HG02642 (cell line): Measurements from ENCODE around the gene HCK.

Experiments
- ATAC-seq: cut with Tn5 transposase; IDR thresholded peaks from one replicate; pipeline ENCODE4 v1.9.1; 2021; ENCODE audit warnings: mild to moderate bottlenecking; ENCODE audit not compliant: unreplicated experiment, poor library complexity

Gene HCK

GRCh38 chr20:32052090-32052777 lies at the start of gene HCK:
HCK (plus strand) TSS chr20:32052242.
- no peak for ATAC-seq

DNA sequence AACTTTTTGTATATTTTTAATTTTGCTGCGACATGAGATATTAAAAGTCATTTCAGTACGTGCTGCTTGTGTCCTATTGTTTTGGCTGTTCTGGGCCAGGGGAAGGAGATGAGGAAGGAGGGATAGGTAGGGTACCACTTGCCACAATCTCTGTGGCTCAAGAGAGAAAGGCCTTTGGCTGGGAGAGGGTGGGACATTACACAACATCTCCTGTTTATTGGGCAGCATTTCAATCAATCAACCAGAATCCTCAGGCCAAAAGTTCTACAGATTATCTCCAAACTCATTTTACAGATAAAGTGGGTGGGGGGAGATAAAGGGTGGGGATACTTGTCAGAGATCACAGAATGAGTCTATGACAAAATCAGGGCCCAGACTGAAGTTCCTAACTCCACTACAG lies 48.7 kb upstream of the HCK start:
- no peak for ATAC-seq

DNA sequence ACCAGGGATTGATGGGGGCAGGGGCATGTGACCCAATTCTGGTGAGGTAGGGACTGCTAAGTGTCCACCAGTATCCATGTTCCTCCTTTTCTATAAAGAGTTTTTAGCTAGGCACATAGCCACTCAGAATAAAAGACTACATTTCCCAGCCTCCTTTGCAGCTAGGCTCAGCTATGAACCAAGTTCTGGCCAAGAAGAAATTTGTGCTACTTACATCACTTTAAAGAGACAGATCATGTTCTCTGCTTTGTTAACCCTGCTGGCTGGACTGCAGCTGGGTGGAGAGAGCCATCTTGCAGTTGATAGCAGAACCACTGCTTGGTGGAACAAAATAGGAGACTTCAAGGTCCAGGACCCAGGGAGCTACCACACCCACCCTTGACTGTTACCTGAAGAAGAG lies 47.1 kb upstream of the HCK start:
- ATAC-seq: no peak

DNA sequence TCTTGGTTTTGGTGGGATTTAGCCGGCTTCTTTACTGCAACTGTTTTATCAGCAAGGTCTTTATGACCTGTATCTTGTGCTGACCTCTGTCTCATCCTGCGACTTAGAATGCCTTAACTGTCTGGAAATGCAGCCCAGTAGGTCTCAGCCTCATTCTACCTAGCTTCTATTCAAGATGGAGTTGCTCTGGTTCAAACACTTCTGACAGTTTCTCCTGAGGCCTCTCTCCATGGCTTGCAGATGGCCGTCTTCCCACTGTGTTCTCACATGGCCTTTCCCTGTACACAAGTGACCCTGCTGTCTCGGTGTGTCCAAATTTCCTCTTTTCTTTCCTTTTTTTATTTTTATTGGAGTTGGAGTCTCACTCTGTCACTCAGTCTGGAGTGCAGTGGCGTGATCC lies 46.0 kb upstream of the HCK start:
- no peak for ATAC-seq

DNA sequence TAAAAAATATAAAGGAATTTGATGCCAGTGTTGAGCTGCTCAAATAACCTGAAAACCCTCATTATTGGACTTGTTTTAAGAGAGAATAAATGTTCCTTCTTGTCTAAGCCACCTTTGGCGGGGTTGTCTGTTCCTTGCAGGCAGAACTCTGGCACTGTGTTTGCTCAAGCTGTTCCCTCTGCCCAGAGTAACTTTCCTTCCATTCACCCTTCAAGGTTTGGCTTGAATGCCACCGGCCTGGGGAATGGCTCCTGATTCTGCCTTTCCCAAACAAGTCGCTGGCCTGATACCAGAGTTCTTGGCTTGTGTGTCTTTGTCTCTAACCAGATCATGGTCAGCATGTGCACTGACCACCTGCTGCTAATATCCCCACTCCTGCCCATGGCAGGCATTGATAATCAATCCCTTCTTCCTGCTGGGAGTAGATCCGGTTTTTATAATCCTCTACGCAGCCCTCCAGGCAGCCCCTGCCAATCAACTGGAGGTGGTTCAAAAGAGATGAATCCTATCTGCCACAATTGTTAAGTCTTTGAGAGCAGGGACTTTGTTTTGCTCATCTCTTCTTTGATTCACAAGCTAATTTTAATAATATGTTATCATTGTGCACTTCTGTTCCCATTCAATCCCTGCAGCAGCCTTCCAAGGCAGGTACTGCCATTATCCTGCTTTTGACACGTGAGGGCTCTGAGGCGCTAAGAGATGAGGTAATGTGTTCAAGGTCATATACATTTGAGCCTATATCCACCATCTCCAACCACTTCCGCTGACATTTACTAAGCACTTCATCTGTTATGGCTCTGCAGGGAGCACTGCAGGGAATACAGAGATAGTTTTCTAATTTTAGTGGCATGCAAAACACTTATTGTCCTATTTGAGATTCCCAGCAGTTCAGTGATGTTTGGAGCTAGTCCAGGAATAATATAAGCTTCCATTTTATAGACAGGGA lies 44.9 kb upstream of the HCK start:
- ATAC-seq: no peak

DNA sequence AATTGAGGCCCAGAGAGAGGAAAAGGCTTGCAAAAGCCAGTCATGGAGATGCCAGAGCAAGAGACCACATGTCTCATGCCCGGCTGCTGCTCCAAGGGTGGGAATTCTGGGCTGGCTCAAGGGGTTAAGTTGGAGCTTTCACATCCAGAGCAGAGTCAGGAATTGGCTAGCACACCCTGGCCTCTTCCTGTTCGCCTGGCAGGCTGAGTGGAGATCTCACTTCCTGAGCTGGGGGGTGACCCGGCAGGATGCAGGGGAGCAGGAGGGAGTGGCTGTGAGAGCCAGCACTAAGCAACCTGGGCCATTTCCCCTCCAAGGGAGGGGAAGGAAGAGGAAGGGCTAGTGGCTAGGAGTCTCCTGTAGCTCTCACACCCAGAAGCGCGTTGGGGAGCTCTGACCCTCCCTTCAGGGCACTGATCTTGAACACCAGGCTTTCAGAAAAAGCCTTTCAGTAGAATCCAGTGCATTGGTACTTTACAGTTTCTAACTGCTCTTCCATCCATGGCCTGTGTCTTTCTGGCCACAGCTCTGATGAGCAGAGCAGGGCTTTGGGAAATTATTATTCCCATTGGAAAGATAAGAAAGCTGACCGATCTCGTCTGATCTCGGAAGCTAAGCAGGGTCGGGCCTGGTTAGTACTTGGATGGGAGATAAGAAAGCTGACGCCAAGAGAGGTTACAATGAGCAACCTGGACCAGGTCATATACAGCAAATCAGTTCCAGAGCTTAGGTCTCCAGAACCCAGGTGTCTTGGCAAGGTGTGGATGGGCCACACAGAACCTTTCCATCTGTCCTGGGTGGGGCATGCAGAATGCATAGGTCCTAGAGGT lies 44.0 kb upstream of the HCK start:
- no peak for ATAC-seq

- ATAC-seq: no peak
Measured at GRCh38 chr20:32009564-32009963, 42.5 kb upstream of the HCK start.

- no peak for ATAC-seq
Measured at GRCh38 chr20:32010101-32010500, 41.9 kb upstream of the HCK start, which contains the start of gene CCM2L. CCM2L (plus strand) TSS chr20:32010438; CDS start chr20:32010455, 17 bp downstream.

- ATAC-seq: no peak
Measured at GRCh38 chr20:32010666-32011065, 41.4 kb upstream of the HCK start.

- no peak for ATAC-seq
Measured at GRCh38 chr20:32012159-32012688, 39.8 kb upstream of the HCK start.

GRCh38 chr20:32013326-32013725 lies 38.7 kb upstream of the HCK start:
- no peak for ATAC-seq

- no peak for ATAC-seq
Measured at GRCh38 chr20:32017711-32018251, 34.3 kb upstream of the HCK start.

DNA sequence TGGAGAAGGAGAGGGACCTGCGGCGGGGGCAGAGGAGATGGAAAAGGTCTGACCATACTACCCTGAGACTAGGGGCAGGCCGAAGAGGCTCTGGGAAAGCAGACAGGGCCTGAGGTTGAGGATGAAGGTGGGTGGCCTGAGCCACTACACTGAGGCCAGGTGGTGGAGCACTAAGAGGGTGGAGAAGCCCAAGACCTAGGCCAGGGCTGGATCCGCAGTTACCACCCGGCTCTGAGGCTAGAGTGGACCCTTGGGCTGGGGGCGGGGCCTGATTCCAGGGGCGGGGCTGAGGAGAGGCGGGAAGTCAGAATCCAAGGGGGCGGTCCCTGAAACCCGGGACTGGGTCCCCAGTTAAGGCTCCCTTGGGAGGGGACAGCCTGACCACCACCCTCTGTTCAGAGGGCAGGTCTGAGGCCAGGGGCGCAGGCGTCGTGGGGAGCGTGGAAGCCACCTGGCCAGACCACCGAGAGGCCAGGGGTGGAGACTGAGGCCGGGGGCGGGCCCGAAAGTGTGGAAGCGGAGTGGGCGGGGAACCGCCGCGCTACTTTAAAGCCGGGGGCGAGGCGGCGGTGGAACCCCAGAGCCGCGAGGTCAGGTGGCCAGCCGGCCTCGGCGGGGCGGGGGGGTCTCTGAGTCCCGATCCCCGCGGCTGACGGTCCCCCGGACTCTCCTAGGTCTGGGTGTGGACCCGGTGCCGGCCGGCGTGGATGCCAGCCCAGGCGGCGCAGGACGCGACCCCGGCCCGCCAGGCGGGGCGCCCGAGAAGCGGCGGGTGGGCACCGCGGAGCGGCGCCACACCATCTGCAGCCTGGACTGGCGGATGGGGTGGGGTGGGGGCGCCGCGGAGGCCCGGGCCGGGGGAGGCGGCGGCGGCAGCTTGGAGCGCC lies 33.5 kb upstream of the HCK start:
- ATAC-seq: no peak

GRCh38 chr20:32019156-32019510 lies 32.9 kb upstream of the HCK start:
- ATAC-seq: no peak

- no peak for ATAC-seq
Measured at GRCh38 chr20:32019563-32020463, 32.2 kb upstream of the HCK start.

DNA sequence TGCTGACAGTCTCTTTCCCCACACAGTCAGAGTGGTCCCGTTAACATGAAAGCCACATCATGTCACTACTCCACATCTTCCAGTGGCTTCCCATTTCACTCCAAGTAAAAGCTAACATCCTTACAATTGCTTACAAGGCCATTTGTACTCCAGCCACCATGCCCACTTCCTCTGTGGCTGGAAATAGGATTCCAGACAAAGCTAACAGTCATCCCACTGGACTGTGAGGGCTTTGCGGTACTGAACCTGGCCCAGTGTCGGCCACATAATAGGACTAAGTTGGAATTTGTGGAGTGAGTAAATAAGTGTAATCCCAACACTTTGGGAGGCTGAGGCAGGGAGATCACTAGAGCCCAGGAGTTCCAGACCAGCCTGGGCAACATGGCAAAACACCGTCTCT lies 31.0 kb upstream of the HCK start:
- no peak for ATAC-seq

DNA sequence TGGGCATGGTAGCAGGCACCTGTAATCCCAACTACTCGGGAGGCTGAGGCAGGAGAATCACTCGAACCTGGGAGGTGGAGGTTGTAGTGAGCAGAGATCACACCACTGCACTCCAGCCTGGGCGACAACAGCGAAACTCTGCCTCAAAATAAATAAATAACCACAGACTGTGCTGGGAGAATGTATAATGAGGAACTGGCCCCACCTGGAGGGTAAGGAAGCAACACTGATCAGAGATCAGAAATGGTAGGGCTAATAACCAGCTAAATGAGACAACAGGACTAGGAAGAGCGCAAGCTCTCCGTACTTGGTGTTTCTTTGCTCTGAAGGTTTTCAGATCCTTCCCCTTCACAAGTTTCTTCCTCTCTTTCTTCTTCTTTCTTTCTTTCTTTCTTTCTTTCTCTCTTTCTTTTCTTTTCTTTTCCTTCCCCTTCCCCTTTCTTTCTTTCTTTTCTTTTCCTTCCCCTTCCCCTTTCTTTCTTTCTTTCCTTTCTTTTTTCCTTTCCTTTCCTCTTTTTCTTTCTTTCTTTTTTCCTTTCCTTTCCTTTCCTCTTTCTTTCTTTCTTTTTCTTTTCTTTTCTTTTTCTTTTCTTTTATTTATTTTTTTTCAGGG lies 27.3 kb upstream of the HCK start:
- ATAC-seq: no peak

DNA sequence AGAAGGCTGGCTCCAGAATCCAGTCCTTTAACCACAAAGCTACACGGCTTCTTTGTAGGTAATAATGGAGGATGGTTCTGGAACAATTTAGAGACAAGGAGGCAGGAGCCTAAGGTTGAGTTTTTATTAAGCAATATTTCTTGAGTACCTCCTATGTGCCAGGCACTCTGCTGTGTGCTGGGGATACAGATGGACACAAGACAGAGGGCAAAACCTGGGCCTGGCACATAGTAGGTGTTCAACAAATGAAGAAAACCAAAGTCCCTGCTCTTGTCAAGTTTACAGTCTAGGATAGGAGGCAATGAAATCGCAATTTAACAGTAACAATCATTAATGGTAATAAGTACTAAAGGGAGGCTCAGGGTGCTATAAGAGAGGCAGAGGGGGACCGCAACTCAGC lies 24.4 kb upstream of the HCK start:
- no peak for ATAC-seq
